Measurements from ENCODE around the gene VPS41.
"Not testable (repeated sequence)": the region's sequence is repeated elsewhere in the genome, so short reads cannot be mapped to it uniquely, and the experiment has no call there.

VPS41 gene

GRCh38 chr7:38863601-38864291 is 45.2 kb downstream of the VPS41 start:
- no peak overlapping the region for H3K4me3 ChIP-seq (ENCODE audit: low read length)
- no peak for DNase-seq (ENCODE audit: low read depth, low spot score)

DNA sequence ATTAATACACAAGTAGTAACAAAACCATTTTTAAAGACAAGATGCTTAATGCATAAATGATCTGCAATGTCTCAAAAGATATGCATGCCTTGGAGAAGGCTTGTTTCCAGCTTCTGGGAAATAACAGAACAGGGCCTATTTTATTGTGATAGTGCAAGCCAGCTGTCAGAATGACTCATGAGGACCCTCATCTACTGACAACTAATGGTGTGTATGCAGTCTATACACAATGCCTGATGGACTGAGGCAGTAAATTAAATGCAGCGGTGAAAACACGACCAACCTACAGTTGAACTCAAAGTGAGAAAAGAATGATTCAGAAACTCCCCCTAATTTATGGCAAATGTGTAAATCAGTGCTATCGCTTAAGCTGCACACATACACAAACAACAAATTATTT is 46.3 kb downstream of the VPS41 start:
- no peak for DNase-seq (ENCODE audit: low read depth, low spot score)
- no peak overlapping the region for H3K4me3 ChIP-seq (ENCODE audit: low read length)

DNA sequence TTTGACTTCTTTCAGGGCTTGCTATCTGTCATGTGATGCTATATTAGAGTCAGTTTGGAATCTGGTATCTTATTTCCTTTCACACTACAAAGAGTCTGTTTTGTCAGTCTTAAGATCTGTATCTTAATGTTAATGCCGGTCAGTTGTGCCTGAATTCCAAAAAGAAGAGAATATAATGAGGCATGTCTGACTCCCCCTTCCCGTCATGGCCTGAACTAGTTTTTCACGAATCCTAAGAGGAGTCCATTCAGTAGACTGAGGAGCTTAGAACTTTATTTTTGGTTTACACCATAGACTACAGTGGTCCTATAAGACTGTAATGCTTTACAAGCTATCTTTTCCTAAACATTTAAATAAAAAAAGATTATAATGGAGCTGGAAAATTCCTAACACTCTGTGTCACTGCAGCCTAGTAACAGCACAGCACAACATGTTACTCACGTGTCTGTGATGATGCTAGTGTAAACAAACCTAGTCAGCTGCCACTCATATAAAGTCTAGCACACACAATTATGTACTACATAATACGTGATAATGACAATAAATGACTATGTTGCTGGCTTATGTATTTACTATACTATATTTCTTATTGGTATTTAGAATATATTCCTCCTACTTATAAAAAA is 50.6 kb downstream of the VPS41 start:
- DNase-seq (ENCODE audit: low read depth, low spot score) = no peak

DNA sequence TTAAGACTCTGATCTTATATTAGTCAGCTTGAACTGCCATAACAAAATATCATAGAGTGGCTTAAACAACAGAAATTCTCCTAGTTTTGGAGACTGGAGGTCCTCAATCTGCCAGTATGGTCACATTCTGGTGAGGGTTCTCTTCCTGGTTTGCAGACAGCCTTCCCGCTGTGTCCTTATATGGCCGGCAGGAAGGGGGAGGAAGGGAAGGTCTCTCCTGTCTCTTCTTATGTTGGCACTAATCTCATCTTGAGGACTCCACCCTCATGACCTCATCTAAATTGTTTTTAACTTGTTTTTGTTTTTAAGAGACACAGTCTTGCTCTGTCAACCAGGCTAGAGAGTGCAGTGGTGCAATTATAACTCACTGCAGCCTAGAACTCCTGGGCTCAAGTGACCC is 53.1 kb downstream of the VPS41 start:
- DNase-seq (ENCODE audit: low read depth, low spot score) = no peak
- no peak overlapping the region for H3K4me3 ChIP-seq (ENCODE audit: low read length)

More for the DNA sequence above, 50.6 kb downstream of the VPS41 start:
- no peak overlapping the region for H3K4me3 ChIP-seq (ENCODE audit: low read length)

- no peak overlapping the region for H3K4me3 ChIP-seq (ENCODE audit: low read length)
- DNase-seq (ENCODE audit: low read depth, low spot score) = no peak
Measured at GRCh38 chr7:38855386-38855785, 53.6 kb downstream of the VPS41 start.

- H3K4me3 ChIP-seq (ENCODE audit: low read length); DNase-seq (ENCODE audit: low read depth, low spot score): not testable (repeated sequence)
Measured at GRCh38 chr7:38854947-38855346, 54.0 kb downstream of the VPS41 start.

DNA sequence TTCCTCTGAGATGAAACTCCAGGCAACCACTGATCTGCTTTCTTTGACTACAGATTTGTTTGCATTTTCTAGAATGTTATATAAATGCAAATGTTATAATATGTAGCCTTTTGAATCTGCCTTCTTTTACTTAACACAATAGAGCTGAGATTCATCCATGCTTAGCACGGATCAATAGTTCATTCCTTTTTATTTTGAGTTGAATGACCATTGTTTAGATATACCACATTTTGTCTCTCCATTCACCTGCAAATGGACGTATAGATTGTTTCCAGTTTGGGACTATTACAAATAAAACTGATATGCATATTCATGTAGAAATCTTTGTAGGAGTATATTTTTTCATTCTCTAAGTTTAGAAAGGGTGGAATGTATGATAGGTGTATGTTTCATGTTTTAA is 57.7 kb downstream of the VPS41 start:
- no peak overlapping the region for H3K4me3 ChIP-seq (ENCODE audit: low read length)
- no peak for DNase-seq (ENCODE audit: low read depth, low spot score)

GRCh38 chr7:38846280-38846679 is 62.7 kb downstream of the VPS41 start:
- no peak for DNase-seq (ENCODE audit: low read depth, low spot score)
- no peak overlapping the region for H3K4me3 ChIP-seq (ENCODE audit: low read length)

DNA sequence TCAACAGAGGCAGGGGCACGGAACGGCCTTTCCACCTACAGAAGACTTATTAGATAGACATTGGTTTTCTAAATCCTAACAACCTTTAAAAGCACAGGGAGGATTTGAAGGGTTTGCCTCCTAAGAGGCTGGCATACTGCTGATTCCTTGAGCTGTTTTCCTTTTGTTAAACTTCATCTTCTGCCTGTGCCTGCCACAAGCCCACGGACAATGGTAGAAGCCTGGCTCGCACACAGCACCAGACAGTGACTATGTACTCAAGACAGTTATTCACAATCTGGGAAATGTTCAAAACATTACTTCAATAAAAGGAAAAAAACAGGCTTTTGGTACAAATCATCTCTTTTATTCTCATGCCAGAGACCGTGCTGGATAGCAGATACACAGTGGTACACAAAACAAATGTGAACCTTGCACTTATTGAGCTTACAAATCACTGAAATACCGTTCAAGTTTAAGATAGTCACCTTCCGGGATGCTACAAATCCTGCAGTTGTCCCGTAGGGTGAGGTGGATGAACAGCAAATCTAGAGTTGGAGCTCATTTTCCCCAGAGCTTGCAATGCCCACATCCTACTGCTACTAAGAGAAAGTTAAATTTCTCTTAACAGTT is 63.9 kb downstream of the VPS41 start:
- no peak for DNase-seq (ENCODE audit: low read depth, low spot score)
- H3K4me3 ChIP-seq (ENCODE audit: low read length) = no peak overlapping the region

DNA sequence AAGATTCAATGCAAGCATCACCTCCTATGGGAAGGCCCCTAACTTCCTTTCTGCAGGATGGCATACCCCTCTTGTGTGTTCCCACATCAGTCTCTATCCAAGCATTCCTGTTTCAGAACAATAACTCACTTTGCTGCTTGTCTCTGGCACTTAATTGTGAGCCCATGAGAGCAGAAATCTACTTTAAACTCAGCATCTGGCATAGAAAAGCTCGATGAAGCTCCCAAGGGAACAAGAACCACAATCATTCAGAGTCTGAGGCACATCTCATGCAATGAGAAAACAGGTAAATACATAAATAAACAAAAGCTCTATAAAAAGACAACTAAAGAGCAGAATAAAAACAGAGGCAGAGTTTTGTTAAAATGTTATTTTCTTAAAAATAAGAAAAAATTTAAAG is 66.2 kb downstream of the VPS41 start:
- no peak for DNase-seq (ENCODE audit: low read depth, low spot score)
- H3K4me3 ChIP-seq (ENCODE audit: low read length) = no peak overlapping the region

DNA sequence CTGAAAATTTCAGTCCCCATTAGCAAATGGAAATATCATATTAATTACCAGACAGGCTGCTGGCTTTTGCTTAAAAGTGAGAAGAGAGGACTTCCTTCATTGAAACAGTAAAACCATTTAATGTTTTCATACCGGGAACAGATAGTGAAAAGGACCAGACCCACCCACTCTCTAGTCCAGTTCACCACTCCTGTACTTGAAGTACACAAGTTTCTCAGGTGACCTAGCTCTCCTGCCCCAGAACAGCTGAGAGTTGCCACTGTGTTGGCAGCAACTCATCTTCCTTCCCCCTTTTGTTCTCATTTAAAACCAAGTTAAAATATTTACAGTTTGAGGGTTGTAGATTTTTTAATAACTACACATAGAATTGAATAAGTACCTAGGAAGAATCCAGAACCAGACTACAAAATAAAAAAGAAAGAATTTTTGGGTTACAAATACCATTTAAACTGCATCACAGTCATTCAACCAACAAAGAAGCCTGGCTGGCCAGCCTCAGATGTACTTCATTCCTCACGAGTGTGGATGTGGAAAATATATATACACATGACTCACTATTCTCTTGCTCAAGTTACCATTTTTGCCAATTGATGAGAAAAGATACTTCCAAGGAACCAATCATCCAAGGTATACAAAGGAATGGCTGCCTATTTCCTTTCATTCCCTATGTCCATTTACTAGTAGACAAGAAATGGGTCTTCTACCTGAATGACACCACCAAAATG is 68.1 kb downstream of the VPS41 start:
- DNase-seq (ENCODE audit: low read depth, low spot score) = no peak
- no peak overlapping the region for H3K4me3 ChIP-seq (ENCODE audit: low read length)

GRCh38 chr7:38839851-38840250 is 69.1 kb downstream of the VPS41 start:
- no peak for DNase-seq (ENCODE audit: low read depth, low spot score)
- no peak overlapping the region for H3K4me3 ChIP-seq (ENCODE audit: low read length)

- no peak overlapping the region for H3K4me3 ChIP-seq (ENCODE audit: low read length)
- DNase-seq (ENCODE audit: low read depth, low spot score) = no peak
Measured at GRCh38 chr7:38838725-38839385, 70.1 kb downstream of the VPS41 start.

GRCh38 chr7:38834357-38834756 is 74.6 kb downstream of the VPS41 start:
- H3K4me3 ChIP-seq (ENCODE audit: low read length) = no peak overlapping the region
- DNase-seq (ENCODE audit: low read depth, low spot score) = no peak

- H3K4me3 ChIP-seq (ENCODE audit: low read length) = no peak overlapping the region
- DNase-seq (ENCODE audit: low read depth, low spot score) = no peak
Measured at GRCh38 chr7:38833329-38833728, 75.7 kb downstream of the VPS41 start.

DNA sequence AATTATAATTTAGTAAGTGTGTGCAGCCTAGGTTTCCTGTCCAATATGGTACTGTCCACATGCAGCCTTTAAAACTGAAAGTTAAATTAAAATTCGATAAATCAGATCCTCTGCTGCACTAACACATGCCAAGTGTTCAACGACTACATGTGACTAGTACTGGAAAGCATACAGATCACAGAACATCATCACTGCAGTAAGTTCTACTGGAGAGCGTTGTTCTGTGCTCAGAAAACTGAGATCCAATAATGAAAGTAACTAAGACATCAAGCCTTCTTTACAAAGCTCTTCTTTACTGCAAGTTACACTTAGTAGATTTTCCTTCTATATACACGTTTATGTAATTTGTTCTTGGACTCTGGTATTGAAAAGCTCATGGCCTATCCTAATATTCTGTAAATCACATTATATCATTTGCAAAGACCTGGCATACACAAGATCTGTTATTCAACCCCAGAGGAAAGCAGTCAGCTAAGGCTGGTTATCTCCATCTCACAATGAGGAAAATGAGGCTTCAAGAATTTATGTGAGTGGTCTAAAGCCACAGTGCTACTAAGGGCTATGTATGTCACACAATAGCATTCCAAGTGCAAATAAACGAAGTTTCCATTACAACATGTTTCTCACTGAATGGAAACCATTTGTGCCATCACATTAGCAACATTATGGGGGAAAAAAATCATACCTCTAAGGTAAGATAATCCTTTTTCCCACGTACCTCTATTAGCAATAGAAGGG is 77.6 kb downstream of the VPS41 start:
- DNase-seq (ENCODE audit: low read depth, low spot score) = no peak
- H3K4me3 ChIP-seq (ENCODE audit: low read length) = no peak overlapping the region

- no peak for DNase-seq (ENCODE audit: low read depth, low spot score)
Measured at GRCh38 chr7:38830826-38831225, 78.2 kb downstream of the VPS41 start.

DNA sequence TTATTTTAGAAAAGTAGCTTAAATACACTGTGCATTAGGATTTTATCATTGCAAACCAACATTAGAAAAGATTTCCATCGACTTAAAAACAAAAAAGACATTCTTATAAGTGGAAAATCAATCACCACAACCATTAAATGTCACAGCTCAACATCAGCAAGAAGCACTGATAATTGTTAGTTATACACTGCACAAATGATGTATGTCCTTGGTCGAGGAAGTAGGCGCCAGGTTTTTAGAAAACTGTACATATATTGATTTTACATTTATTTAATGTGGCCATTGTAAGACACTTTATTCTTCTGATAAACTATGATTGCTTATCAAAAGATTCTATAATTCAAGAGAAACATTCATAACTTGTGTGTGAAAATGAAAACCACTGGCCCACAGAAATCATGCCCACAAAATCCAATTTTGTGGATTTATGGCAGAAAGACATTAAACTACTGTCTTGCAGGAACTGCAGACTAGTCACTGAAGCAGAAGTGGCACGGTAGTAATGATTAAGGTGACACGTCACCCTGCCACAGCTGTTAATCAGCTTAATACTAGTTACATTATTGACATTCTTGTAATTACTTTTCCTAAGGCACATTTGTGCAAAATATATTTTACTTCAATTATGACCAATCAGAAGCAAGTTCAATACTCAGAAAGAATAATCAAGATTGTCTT is 79.4 kb downstream of the VPS41 start:
- DNase-seq (ENCODE audit: low read depth, low spot score) = no peak
- H3K4me3 ChIP-seq (ENCODE audit: low read length) = no peak overlapping the region

More at GRCh38 chr7:38830826-38831225, 78.2 kb downstream of the VPS41 start:
- no peak overlapping the region for H3K4me3 ChIP-seq (ENCODE audit: low read length)
